Suprapubic skin (tissue), 4 donors: Measurements from ENCODE around the gene PXDC1. TPM values are rescaled to one million over a fixed set of nuclear protein-coding genes. Genes with fewer than 3 reads are reported as not detected.
A peak's percentile ranks its signal among the peaks of the same experiment; 100 is the strongest.
"Not testable (repeated sequence)": the region's sequence is repeated elsewhere in the genome, so short reads cannot be mapped to it uniquely, and the experiment has no call there.

ENCODE experiments used
- DNase-seq, 2 donors: peaks; one replicate each; pipeline ENCODE4 v3.0.0-alpha.2; 2019; ENCODE audit warnings: low spot score in 2 of 2
- H3K27ac ChIP-seq: fragments of 200-600 bp; sonication (generic); one replicate; pipeline ENCODE4 v1.5.1; 2019
- H3K27me3 ChIP-seq: fragments of 200-600 bp; sonication (generic); one replicate; pipeline ENCODE4 v1.5.1; 2019
- H3K36me3 ChIP-seq: fragments of 200-600 bp; sonication (generic); one replicate; pipeline ENCODE4 v1.5.1; 2019
- H3K4me1 ChIP-seq: fragments of 200-600 bp; sonication (generic); one replicate; pipeline ENCODE4 v1.5.1; 2019
- H3K4me3 ChIP-seq: fragments of 200-600 bp; sonication (generic); one replicate; pipeline ENCODE4 v1.5.1; 2019; ENCODE audit warnings: mild to moderate bottlenecking
- H3K9me3 ChIP-seq: fragments of 200-600 bp; sonication (generic); one replicate; pipeline ENCODE4 v1.5.1; 2019
- EP300 ChIP-seq: sonication (generic); formaldehyde crosslinking; IDR thresholded peaks from one replicate; pipeline ENCODE4 v1.6.1; 2017; ENCODE audit warnings: antibody characterized with exemption
- POLR2A ChIP-seq, 2 donors: fragments of 450-650 bp; IDR thresholded peaks; one replicate each; pipeline ENCODE4 v1.6.1; 2017; ENCODE audit warnings: antibody characterized with exemption in 2 of 2, mild to moderate bottlenecking in 2 of 2, moderate library complexity in 2 of 2
- POLR2AphosphoS5 ChIP-seq, 3 donors: sonication (generic); formaldehyde crosslinking; IDR thresholded peaks; one replicate each; pipeline ENCODE4 v1.6.1; 2017; ENCODE audit warnings: antibody characterized with exemption in 3 of 3
- WGBS: methylation state at CpG from one replicate; pipeline ENCODE4 v1.1.5; 2018; 5-methylcytosine and 5-hydroxymethylcytosine counted together
- total RNA-seq, 4 donors: library from RNA; depleted of rRNA; stranded (reverse); fragments of >200 nt; gene quantifications; one replicate each; pipeline ENCODE4 v1.1.0, GENCODE V29; 2016
- TF ChIP-seq, protein P1 (sequence below), 2 donors: fragments of 200-600 bp in 1 of 2; fragments of 450-650 bp in 1 of 2; sonication (generic) in 1 of 2; IDR thresholded peaks; one replicate each; pipeline ENCODE4 v1.5.1; 2016 to 2019; ENCODE audit warnings: antibody characterized with exemption in 2 of 2, mild to moderate bottlenecking in 1 of 2, moderate library complexity in 1 of 2

The PXDC1 gene
- total RNA-seq, 4 donors from 2014 or later: 63.1 to 108 (median 68.5) TPM

DNA sequence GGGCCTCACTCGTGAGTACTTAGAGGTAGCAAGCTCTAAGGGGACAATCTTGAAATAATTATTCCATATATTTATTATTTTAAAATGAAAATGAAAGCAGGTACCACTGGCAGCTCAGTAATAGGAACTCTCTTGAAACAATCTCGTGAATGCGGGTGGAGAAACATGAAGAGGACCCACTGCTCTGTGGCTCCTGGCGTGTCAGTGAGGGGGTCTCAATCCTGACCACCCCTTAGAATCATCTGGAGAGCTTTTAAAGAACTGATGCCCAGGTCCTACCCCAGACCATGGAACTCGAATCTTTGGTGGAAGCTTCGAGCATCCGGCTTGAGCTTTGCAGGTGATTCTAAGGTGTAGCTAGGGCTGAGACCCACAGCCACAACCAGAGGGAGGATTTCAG is 23.9 kb upstream of the PXDC1 start:
- no peak overlapping the region for H3K4me3 ChIP-seq
- H3K36me3 ChIP-seq: no peaks in the 10 kb centered on the region
- WGBS: 92% methylated on average over 7 of the region's 7 CpGs
- no peaks in the 10 kb centered on the region for H3K9me3 ChIP-seq
- no peaks in the 10 kb centered on the region for H3K27me3 ChIP-seq
- H3K27ac ChIP-seq: no peak overlapping the region
- H3K4me1 ChIP-seq: peaks cover 13% of the 10 kb centered on the region
- DNase-seq: peak in 1 of 2 donors; percentile 6
- TF ChIP-seq, protein P1, sequence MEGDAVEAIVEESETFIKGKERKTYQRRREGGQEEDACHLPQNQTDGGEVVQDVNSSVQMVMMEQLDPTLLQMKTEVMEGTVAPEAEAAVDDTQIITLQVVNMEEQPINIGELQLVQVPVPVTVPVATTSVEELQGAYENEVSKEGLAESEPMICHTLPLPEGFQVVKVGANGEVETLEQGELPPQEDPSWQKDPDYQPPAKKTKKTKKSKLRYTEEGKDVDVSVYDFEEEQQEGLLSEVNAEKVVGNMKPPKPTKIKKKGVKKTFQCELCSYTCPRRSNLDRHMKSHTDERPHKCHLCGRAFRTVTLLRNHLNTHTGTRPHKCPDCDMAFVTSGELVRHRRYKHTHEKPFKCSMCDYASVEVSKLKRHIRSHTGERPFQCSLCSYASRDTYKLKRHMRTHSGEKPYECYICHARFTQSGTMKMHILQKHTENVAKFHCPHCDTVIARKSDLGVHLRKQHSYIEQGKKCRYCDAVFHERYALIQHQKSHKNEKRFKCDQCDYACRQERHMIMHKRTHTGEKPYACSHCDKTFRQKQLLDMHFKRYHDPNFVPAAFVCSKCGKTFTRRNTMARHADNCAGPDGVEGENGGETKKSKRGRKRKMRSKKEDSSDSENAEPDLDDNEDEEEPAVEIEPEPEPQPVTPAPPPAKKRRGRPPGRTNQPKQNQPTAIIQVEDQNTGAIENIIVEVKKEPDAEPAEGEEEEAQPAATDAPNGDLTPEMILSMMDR (IDR thresholded peaks at IDR 0.05): no peak
- TF ChIP-seq EP300 (no peak), POLR2AphosphoS5 (IDR thresholded peaks at IDR 0.05) (no peak), POLR2A (IDR thresholded peaks at IDR 0.05) (no peak)

DNA sequence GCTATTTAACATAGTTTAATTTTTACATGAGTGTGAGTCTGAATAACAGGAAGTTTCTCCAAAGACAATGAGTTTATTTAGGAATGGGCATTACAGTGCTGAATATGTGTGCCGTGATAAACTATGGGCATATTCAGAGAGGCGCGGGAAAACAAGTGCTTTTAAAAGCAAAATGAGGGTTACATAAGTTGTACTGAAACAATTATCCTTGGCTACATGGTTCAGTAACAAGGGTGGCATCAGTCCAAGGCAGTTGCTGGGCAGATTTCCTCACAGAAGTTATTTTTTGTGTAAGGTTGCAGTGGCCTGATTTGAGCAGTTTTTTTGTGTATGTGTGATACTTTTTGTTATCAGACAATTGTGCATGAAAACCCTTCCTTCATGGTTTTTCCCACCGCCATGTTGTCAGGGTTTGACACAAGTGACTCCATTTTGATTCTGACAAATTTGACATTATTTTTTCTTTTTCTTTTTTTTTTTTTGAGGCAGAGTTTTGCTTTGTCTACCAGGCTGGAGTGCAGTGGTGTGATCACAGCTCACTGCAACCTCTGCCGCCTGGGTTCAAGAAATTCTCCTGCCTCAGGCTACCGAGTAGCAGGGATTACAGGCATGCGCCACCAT is 22.3 kb upstream of the PXDC1 start:
- DNase-seq: peak in 1 of 2 donors; percentile 85
- H3K27ac ChIP-seq: no peak overlapping the region
- 55% methylated on average over 7 of the region's 7 CpGs for WGBS

DNA sequence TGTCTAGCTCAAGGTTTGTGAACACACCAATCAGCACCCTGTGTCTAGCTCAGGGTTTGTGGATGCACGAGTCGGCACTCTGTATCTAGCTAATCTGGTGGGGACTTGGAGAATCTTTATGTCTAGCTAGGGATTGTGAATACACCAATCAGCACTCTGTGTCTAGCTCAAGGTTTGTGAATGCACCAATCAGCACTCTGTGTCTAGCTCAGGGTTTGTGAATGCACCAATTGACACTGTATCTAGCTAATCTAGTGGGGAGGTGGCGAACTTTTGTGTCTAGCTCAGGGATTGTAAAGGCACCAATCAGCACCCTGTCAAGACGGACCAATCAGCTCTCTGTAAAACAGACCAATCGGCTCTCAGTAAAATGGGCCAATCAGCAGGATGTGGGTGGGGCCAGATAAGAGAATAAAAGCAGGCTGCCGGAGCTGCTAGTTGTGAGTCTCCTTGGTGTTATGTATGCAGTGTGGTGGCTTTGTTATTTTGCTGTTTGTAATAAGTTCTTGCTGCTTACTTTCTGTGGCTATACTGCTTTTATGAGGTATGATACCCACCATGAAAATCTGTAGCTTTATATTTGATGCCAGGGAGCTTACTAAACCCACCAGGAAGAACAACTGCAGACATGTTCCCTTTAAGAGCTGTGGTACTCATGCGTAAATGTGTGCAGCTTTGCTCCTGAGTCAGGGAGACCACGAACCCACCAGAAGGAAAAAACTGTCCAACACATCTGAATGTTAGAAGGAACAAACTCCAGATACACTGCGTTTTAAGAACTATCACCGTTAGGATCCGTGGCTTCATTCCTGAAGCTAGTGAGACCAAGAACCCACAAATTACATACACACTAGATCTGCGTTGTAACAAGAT is 20.9 kb upstream of the PXDC1 start:
- DNase-seq: peak in 1 of 2 donors; percentile 16
- not testable (repeated sequence) for H3K4me1 ChIP-seq, H3K27me3 ChIP-seq, H3K27ac ChIP-seq, H3K9me3 ChIP-seq, H3K4me3 ChIP-seq, H3K36me3 ChIP-seq
- 93% methylated on average over 12 of the region's 12 CpGs for WGBS

More for the DNA sequence above, 22.3 kb upstream of the PXDC1 start:
- peaks cover 13% of the 10 kb centered on the region for H3K4me1 ChIP-seq
- H3K9me3 ChIP-seq: no peaks in the 10 kb centered on the region
- TF ChIP-seq EP300 (no peak), POLR2A (IDR thresholded peaks at IDR 0.05) (no peak), POLR2AphosphoS5 (IDR thresholded peaks at IDR 0.05) (no peak)
- TF ChIP-seq, protein P1 (IDR thresholded peaks at IDR 0.05): no peak
- no peak overlapping the region for H3K4me3 ChIP-seq
- H3K36me3 ChIP-seq: no peaks in the 10 kb centered on the region
- H3K27me3 ChIP-seq: no peaks in the 10 kb centered on the region

DNA sequence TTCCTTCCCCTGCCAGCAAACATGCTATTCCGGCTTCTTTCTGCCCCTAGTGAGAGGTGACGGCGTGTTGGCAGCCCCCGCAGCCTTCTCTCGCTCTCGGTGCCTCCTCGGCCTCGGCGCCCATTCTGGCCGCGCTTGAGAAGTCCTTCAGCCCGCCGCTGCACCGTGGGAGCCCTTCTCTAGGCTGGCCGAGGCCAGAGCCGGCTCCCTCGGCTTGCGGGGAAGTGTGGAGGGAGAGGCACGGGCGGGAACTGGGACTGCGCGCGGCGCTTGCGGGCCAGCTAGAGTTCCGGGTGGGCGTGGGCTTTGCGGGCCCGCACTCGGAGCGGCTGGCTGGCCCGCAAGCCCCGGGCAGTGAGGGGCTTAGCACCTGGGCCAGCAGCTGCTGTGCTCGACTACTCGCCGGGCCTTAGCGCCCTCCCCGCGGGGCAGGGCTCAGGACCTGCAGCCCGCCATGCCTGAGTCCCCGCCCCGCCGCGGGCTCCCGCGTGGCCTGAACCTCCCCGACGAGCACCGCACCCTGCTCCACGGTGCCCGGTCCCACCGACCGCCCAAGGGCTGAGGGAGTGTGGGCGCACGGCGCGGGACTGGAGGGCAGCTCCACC is 20.0 kb upstream of the PXDC1 start:
- Histone ChIP-seq H3K4me1 (peaks cover 10% of the 10 kb centered on the region), H3K36me3 (no peaks in the 10 kb centered on the region), H3K27me3 (no peaks in the 10 kb centered on the region), H3K4me3 (no peak overlapping the region), H3K9me3 (no peaks in the 10 kb centered on the region), H3K27ac (no peak overlapping the region)
- TF ChIP-seq, protein P1 (IDR thresholded peaks at IDR 0.05): no peak
- TF ChIP-seq EP300 (no peak), POLR2A (IDR thresholded peaks at IDR 0.05) (no peak), POLR2AphosphoS5 (IDR thresholded peaks at IDR 0.05) (no peak)
- DNase-seq: no peak
- WGBS: 84% methylated on average over 12 of the region's 57 CpGs

DNA sequence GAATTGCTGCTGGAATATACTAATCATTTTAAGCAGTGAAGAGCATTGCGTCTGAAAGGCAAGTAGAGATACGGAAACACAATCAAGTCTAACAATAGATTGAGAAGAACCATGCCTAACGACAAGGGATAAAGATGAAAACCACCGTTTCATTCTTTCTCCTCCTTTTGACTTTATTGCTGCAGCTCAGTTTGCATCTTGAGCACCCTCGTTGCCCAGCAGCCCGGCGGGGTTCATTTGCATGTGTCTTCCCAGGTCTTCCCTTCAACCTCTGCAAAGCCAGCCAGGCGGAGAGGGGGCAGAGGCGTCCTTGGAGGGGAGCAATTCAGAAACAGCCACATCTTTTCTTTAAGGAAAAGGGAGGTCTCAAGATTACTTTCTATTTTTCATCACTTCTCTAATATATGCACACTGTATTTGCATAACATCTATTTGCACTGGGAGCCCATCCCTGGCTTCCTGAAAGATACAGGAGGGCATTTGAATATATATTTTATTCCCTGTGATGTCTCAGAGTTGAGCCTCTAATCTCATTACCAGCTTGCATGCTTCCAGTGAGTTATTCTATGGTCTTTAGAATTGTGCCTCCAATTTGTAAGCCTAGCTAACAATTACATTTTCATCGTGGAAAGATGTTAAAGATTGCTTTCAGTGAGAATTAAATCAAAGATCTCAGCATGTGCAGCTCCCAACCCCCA is 18.7 kb upstream of the PXDC1 start:
- DNase-seq: peak in 1 of 2 donors; percentile 67
- Histone ChIP-seq H3K36me3 (no peaks in the 10 kb centered on the region), H3K4me3 (no peak overlapping the region), H3K4me1 (peaks cover 23% of the 10 kb centered on the region), H3K27ac (no peak overlapping the region), H3K27me3 (no peaks in the 10 kb centered on the region), H3K9me3 (no peaks in the 10 kb centered on the region)
- TF ChIP-seq POLR2AphosphoS5 (IDR thresholded peaks at IDR 0.05) (no peak), POLR2A (IDR thresholded peaks at IDR 0.05) (no peak), EP300 (no peak)
- TF ChIP-seq, protein P1 (IDR thresholded peaks at IDR 0.05): no peak
- WGBS: 80% methylated on average over 10 of the region's 10 CpGs
